PC-9 (cell line): ENCODE measurements around the gene GZMM.

Experiments used
- EZH2 ChIP-seq: fragments of 200-600 bp; sonication (generic); IDR thresholded peaks from 2 replicates; pipeline ENCODE4 v1.8.0; 2017; ENCODE audit warnings: antibody characterized with exemption, low read depth
- TF ChIP-seq, protein P1 (sequence below): fragments of 200-600 bp; sonication (generic); conservative IDR thresholded peaks from 2 replicates; pipeline ENCODE4 v1.6.1; 2017; ENCODE audit warnings: mixed run types, antibody characterized with exemption, mild to moderate bottlenecking, moderate library complexity

DNA sequence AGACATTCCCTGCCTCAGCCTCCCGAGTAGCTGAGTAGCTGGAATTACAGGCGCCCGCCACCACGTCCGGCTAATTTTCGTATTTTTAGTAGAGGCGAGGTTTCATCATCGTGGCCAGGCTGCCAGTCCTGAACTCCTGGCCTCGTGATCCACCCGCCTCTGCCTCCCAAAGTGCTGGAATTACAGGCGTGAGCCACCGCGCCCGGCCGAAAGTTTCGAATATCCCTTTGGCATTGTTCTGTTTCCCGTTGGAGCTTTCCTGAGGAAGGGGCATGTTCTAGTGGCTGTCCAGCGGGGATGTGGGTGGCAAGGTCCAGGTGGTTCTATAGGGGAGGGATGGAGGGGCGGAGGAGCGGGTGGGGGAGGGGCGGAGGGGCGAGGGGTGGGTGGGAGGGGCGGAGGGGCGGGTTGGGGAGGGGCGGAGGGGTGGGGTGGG is 26.4 kb downstream of the GZMM start:
- TF ChIP-seq, protein P1, sequence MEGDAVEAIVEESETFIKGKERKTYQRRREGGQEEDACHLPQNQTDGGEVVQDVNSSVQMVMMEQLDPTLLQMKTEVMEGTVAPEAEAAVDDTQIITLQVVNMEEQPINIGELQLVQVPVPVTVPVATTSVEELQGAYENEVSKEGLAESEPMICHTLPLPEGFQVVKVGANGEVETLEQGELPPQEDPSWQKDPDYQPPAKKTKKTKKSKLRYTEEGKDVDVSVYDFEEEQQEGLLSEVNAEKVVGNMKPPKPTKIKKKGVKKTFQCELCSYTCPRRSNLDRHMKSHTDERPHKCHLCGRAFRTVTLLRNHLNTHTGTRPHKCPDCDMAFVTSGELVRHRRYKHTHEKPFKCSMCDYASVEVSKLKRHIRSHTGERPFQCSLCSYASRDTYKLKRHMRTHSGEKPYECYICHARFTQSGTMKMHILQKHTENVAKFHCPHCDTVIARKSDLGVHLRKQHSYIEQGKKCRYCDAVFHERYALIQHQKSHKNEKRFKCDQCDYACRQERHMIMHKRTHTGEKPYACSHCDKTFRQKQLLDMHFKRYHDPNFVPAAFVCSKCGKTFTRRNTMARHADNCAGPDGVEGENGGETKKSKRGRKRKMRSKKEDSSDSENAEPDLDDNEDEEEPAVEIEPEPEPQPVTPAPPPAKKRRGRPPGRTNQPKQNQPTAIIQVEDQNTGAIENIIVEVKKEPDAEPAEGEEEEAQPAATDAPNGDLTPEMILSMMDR: no peak
- no peak for TF ChIP-seq EZH2
